GM19438 (cell line): ENCODE results near the gene STKLD1.
"Not testable (repeated sequence)": the region's sequence is repeated elsewhere in the genome, so short reads cannot be mapped to it uniquely, and the experiment has no call there.

Experiments
- ATAC-seq: cut with Tn5 transposase; IDR thresholded peaks from one replicate; pipeline ENCODE4 v1.9.1; 2021; ENCODE audit warnings: low read depth; ENCODE audit not compliant: unreplicated experiment

STKLD1 gene

GRCh38 chr9:133375724-133376654 lies at the start of gene STKLD1, which contains the start of gene SURF4:
TSS of gene STKLD1 (plus strand) at chr9:133376366. CDS start at chr9:133376474, 108 bp downstream.
TSS of gene SURF4 (minus strand) at chr9:133376060. CDS start at chr9:133375969, 91 bp downstream.
- peak; percentile 78 for ATAC-seq

- not testable (repeated sequence) for ATAC-seq
These were observed 49.1 kb upstream of the STKLD1 start for GRCh38 chr9:133327021-133327420.

- ATAC-seq = no peak
These were observed 48.2 kb upstream of the STKLD1 start for GRCh38 chr9:133327834-133328484.

GRCh38 chr9:133329306-133330156 lies 46.6 kb upstream of the STKLD1 start:
- not testable (repeated sequence) for ATAC-seq

GRCh38 chr9:133331221-133331620 lies 44.9 kb upstream of the STKLD1 start:
- no peak for ATAC-seq

- no peak for ATAC-seq
These were observed 44.4 kb upstream of the STKLD1 start for GRCh38 chr9:133331641-133332380.

GRCh38 chr9:133332381-133332730 lies 43.8 kb upstream of the STKLD1 start:
- ATAC-seq = no peak

GRCh38 chr9:133333011-133333410 lies 43.2 kb upstream of the STKLD1 start:
- ATAC-seq = no peak

GRCh38 chr9:133333566-133333965 lies 42.6 kb upstream of the STKLD1 start:
- no peak for ATAC-seq

- ATAC-seq = no peak
These were observed 42.0 kb upstream of the STKLD1 start for GRCh38 chr9:133334161-133334560.

GRCh38 chr9:133334888-133335287 lies 41.3 kb upstream of the STKLD1 start:
- not testable (repeated sequence) for ATAC-seq

- peak; percentile 76 for ATAC-seq
These were observed 40.0 kb upstream of the STKLD1 start, which contains the start of gene SURF6 for GRCh38 chr9:133335924-133336811. TSS of gene SURF6 (minus strand) at chr9:133336188. CDS start at chr9:133336132, 56 bp downstream.

GRCh38 chr9:133339641-133340040 lies 36.5 kb upstream of the STKLD1 start:
- ATAC-seq = no peak

- no peak for ATAC-seq
These were observed 35.9 kb upstream of the STKLD1 start for GRCh38 chr9:133340256-133340655.

- no peak for ATAC-seq
These were observed 35.2 kb upstream of the STKLD1 start for GRCh38 chr9:133340916-133341315.

GRCh38 chr9:133341369-133342068 lies 34.6 kb upstream of the STKLD1 start:
- ATAC-seq = no peak

- ATAC-seq = no peak
These were observed 34.1 kb upstream of the STKLD1 start for GRCh38 chr9:133342069-133342406.

GRCh38 chr9:133342570-133342969 lies 33.6 kb upstream of the STKLD1 start:
- no peak for ATAC-seq
